OCI-LY7 (cell line): Measurements from ENCODE around the gene FCHSD2.

Source experiments
- EZH2phosphoT487 ChIP-seq: fragments of 200-600 bp; sonication (generic); IDR thresholded peaks from 2 replicates; pipeline ENCODE4 v1.6.1; 2018; ENCODE audit warnings: low read depth, borderline replicate concordance, mild to moderate bottlenecking, mixed run types, antibody characterized with exemption, low read length, moderate library complexity, mixed read lengths
- TF ChIP-seq, protein P1 (sequence below): fragments of 200-600 bp; sonication (generic); conservative IDR thresholded peaks from 2 replicates; pipeline ENCODE4 v1.5.1; 2014; ENCODE audit warnings: mild to moderate bottlenecking, antibody characterized with exemption, low read length, moderate library complexity, mixed read lengths

DNA sequence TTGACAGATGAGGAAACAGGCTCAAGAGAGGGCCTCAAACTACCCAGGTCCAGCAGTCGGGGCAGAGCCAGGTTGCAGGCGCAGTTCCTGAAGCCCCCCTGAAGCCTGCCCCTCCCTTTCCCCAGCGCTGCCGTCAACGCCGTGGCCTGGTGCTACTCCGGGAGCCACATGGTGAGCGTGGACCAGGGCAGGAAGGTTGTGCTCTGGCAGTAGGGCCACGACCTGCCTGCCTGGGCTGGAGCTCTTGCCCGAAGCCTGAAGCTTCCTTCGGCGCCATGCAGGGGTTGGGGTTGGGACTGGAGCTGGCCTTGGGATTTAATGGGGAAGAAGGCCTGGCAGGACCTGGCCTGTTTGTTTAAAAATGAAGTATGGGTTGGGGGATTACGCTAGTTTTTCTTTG is 312.9 kb downstream of the FCHSD2 start:
- TF ChIP-seq, protein P1, sequence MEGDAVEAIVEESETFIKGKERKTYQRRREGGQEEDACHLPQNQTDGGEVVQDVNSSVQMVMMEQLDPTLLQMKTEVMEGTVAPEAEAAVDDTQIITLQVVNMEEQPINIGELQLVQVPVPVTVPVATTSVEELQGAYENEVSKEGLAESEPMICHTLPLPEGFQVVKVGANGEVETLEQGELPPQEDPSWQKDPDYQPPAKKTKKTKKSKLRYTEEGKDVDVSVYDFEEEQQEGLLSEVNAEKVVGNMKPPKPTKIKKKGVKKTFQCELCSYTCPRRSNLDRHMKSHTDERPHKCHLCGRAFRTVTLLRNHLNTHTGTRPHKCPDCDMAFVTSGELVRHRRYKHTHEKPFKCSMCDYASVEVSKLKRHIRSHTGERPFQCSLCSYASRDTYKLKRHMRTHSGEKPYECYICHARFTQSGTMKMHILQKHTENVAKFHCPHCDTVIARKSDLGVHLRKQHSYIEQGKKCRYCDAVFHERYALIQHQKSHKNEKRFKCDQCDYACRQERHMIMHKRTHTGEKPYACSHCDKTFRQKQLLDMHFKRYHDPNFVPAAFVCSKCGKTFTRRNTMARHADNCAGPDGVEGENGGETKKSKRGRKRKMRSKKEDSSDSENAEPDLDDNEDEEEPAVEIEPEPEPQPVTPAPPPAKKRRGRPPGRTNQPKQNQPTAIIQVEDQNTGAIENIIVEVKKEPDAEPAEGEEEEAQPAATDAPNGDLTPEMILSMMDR: no peak
- TF ChIP-seq EZH2phosphoT487: no peak
